SK-N-SH (cell line): ENCODE data around the gene LGR6. TPM values are rescaled to one million over a fixed set of nuclear protein-coding genes. Genes with fewer than 3 reads are reported as not detected.

Experiments used
- CTCF ChIA-PET: fragments of 300-600, 350-600 bp; formaldehyde crosslinking; extraction: SDS; loops from one replicate; lab custom pipeline; 2021; lab: Yijun Ruan, JAX
- POLR2A ChIA-PET: fragments of 350-600 bp; sonication (Branson Sonifier 250); formaldehyde crosslinking; extraction: SDS; loops from one replicate; lab custom pipeline; 2020; ENCODE audit warnings: antibody characterized with exemption, inconsistent platforms; lab: Yijun Ruan, JAX
- DNase-seq: peaks from one replicate; pipeline ENCODE4 v3.0.0; 2012
- H2AFZ ChIP-seq: fragments of 200-600 bp; sonication (generic); 2 replicates; pipeline ENCODE4 v1.8.1; 2016; ENCODE audit warnings: antibody characterized with exemption, mild to moderate bottlenecking, low read depth
- H3F3A ChIP-seq: fragments of 200-600 bp; sonication (generic); replicated peaks from 2 replicates; pipeline ENCODE3; 2016; ENCODE audit warnings: antibody characterized with exemption, mild to moderate bottlenecking; ENCODE audit not compliant: insufficient read depth
- H3K27ac ChIP-seq, 2 experiments: fragments of 200-500 bp in 1 of 2; fragments of 200-600 bp in 1 of 2; sonication (Bioruptor generic) in 1 of 2; sonication (generic), shearing (Covaris generic) in 1 of 2; 2 replicates each; pipeline versions ENCODE4 v1.5.1 to v1.6.1; 2014 to 2016; ENCODE audit warnings: low read depth in 2 of 2, inconsistent platforms in 1 of 2, low read length in 1 of 2, mild to moderate bottlenecking in 1 of 2, mixed read lengths in 1 of 2
- H3K27me3 ChIP-seq: fragments of 200-600 bp; sonication (generic), shearing (Covaris generic); 2 replicates; pipeline ENCODE4 v1.6.1; 2016; ENCODE audit warnings: mixed run types; ENCODE audit not compliant: insufficient read depth
- H3K36me3 ChIP-seq, 2 experiments: fragments of 200-500 bp in 1 of 2; fragments of 200-600 bp in 1 of 2; sonication (Bioruptor generic) in 1 of 2; sonication (generic) in 1 of 2; replicated peaks in 1 of 2; 2 replicates each; pipeline versions ENCODE3 to v1.5.1; 2014 to 2016; ENCODE audit warnings: low read length in 1 of 2, mild to moderate bottlenecking in 1 of 2; ENCODE audit not compliant: insufficient read depth in 2 of 2, control insufficient read depth in 1 of 2
- H3K4me1 ChIP-seq, 2 experiments: fragments of 200-500 bp in 1 of 2; fragments of 200-600 bp in 1 of 2; sonication (Bioruptor generic) in 1 of 2; sonication (generic), shearing (Covaris generic) in 1 of 2; 2 replicates each; pipeline versions ENCODE4 v1.5.1 to v1.6.1; 2014 to 2016; ENCODE audit warnings: low read depth in 1 of 2, low read length in 1 of 2, mixed run types in 1 of 2; ENCODE audit not compliant: insufficient read depth in 2 of 2, control insufficient read depth in 1 of 2
- H3K4me2 ChIP-seq: fragments of 200-600 bp; sonication (generic), shearing (Covaris generic); 2 replicates; pipeline ENCODE4 v1.6.1; 2017; ENCODE audit warnings: mixed run types
- H3K4me3 ChIP-seq, 2 experiments: fragments of 200-500 bp in 1 of 2; fragments of 200-600 bp in 1 of 2; sonication (Bioruptor generic) in 1 of 2; sonication (generic), shearing (Covaris generic) in 1 of 2; 2 replicates each; pipeline versions ENCODE4 v1.5.1 to v1.8.1; 2014 to 2016; ENCODE audit warnings: low read depth in 2 of 2, inconsistent platforms in 1 of 2, low read length in 1 of 2, mild to moderate bottlenecking in 1 of 2, mixed read lengths in 1 of 2, moderate library complexity in 1 of 2
- H3K79me2 ChIP-seq: fragments of 200-600 bp; sonication (generic); 2 replicates; pipeline ENCODE4 v1.8.1; 2017; ENCODE audit warnings: mild to moderate bottlenecking; ENCODE audit not compliant: insufficient read depth
- H3K9ac ChIP-seq: fragments of 200-600 bp; sonication (generic); 2 replicates; pipeline ENCODE4 v1.6.1; 2017; ENCODE audit warnings: mixed run types
- H3K9me2 ChIP-seq: fragments of 200-600 bp; sonication (generic); 2 replicates; pipeline ENCODE4 v1.6.1; 2017; ENCODE audit warnings: mixed run types
- H3K9me3 ChIP-seq: fragments of 200-600 bp; sonication (generic); 2 replicates; pipeline ENCODE4 v1.6.1; 2017; ENCODE audit warnings: mixed run types, mild to moderate bottlenecking, moderate library complexity
- H4K20me1 ChIP-seq: fragments of 200-600 bp; sonication (generic); 2 replicates; pipeline ENCODE4 v1.6.1; 2017; ENCODE audit warnings: mild to moderate bottlenecking, mixed run types; ENCODE audit not compliant: insufficient read depth
- ELF1 ChIP-seq: IDR thresholded peaks from 2 replicates; pipeline ENCODE4 v1.4.0; 2012
- EP300 ChIP-seq, 2 experiments: IDR thresholded peaks; 2 replicates each; pipeline versions ENCODE4 v1.4.0 to v1.6.1; 2012; ENCODE audit warnings: borderline replicate concordance in 1 of 2, low read depth in 1 of 2, low read length in 1 of 2
- FOSL2 ChIP-seq: IDR thresholded peaks from 2 replicates; pipeline ENCODE4 v1.4.0; 2012; ENCODE audit warnings: low read depth, mild to moderate bottlenecking, moderate library complexity, borderline replicate concordance
- FOXJ3 ChIP-seq: sonication (generic); formaldehyde crosslinking; IDR thresholded peaks from 2 replicates; pipeline ENCODE4 v1.5.1; 2020; ENCODE audit warnings: mild to moderate bottlenecking, missing genetic modification reagents
- FOXM1 ChIP-seq: IDR thresholded peaks from 2 replicates; pipeline ENCODE4 v1.4.0; 2012; ENCODE audit warnings: low read depth, mild to moderate bottlenecking
- GATA2 ChIP-seq: sonication (generic); formaldehyde crosslinking; IDR thresholded peaks from 2 replicates; pipeline ENCODE4 v1.5.0; 2020; ENCODE audit warnings: mild to moderate bottlenecking, missing genetic modification reagents
- IRF3 ChIP-seq: fragments of 150-350 bp; IDR thresholded peaks from 2 replicates; pipeline ENCODE4 v1.6.1; 2016; ENCODE audit warnings: mild to moderate bottlenecking, low read depth, low read length
- MAX ChIP-seq: IDR thresholded peaks from 2 replicates; pipeline ENCODE4 v1.4.0; 2012; ENCODE audit warnings: low read depth
- MEF2A ChIP-seq: IDR thresholded peaks from 2 replicates; pipeline ENCODE4 v1.4.0; 2012; ENCODE audit warnings: low read depth, borderline replicate concordance
- MXI1 ChIP-seq: IDR thresholded peaks from 2 replicates; pipeline ENCODE4 v1.6.1; 2012; ENCODE audit warnings: mild to moderate bottlenecking, low read depth, low read length, improper control_type of control experiment
- NFIC ChIP-seq: IDR thresholded peaks from 2 replicates; pipeline ENCODE4 v1.4.0; 2012; ENCODE audit warnings: borderline replicate concordance
- NRF1 ChIP-seq: IDR thresholded peaks from 2 replicates; pipeline ENCODE4 v1.6.1; 2012; ENCODE audit warnings: low read depth, mild to moderate bottlenecking, low read length
- RAD21 ChIP-seq: IDR thresholded peaks from 2 replicates; pipeline ENCODE4 v1.6.1; 2012; ENCODE audit warnings: mild to moderate bottlenecking, low read length
- RCOR1 ChIP-seq: fragments of 150-350 bp; IDR thresholded peaks from 2 replicates; pipeline ENCODE4 v1.6.1; 2017; ENCODE audit warnings: antibody characterized with exemption, low read length
- RFX5 ChIP-seq: IDR thresholded peaks from 2 replicates; pipeline ENCODE4 v1.6.1; 2012; ENCODE audit warnings: mild to moderate bottlenecking, improper control_type of control experiment, low read length
- SIN3A ChIP-seq: IDR thresholded peaks from 2 replicates; pipeline ENCODE4 v1.6.1; 2012; ENCODE audit warnings: low read depth, mild to moderate bottlenecking, low read length, moderate library complexity, borderline replicate concordance
- SMC3 ChIP-seq: IDR thresholded peaks from 2 replicates; pipeline ENCODE4 v1.6.1; 2012; ENCODE audit warnings: low read depth, low read length, improper control_type of control experiment
- TCF12 ChIP-seq: IDR thresholded peaks from 2 replicates; pipeline ENCODE4 v1.4.0; 2012
- USF1 ChIP-seq: IDR thresholded peaks from 2 replicates; pipeline ENCODE4 v1.4.0; 2012; ENCODE audit warnings: low read depth, borderline replicate concordance
- WGBS: methylation state at CpG from one replicate; pipeline ENCODE4 v1.1.6; 2017; ENCODE audit warnings: low lambda C conversion rate; 5-methylcytosine and 5-hydroxymethylcytosine counted together
- polyA plus RNA-seq, 3 experiments: library from polyadenylated mRNA; depleted of rRNA; stranded (reverse); fragments of >200 nt; gene quantifications; 2 replicates each; pipeline ENCODE4 v1.2.3, GENCODE V29; 2012
- TF ChIP-seq, protein P1 (sequence below): fragments of 200-600 bp; sonication (generic); IDR thresholded peaks from 2 replicates; pipeline ENCODE4 v1.6.1; 2017; ENCODE audit warnings: antibody characterized with exemption, mild to moderate bottlenecking, moderate library complexity
- TF ChIP-seq, protein P2 (sequence below): IDR thresholded peaks from 2 replicates; pipeline ENCODE4 v1.6.1; 2012; ENCODE audit warnings: mild to moderate bottlenecking, low read depth, low read length, moderate library complexity

Gene LGR6
- polyA plus RNA-seq, 1 of the 3 experiments (the other 2 are of a cell fraction): 0.03 TPM

GRCh38 chr1:202171292-202172014 lies 22.1 kb upstream of the LGR6 start:
- TF ChIP-seq GATA2 (no peak), MAX (no peak)
- TF ChIP-seq, protein P1, sequence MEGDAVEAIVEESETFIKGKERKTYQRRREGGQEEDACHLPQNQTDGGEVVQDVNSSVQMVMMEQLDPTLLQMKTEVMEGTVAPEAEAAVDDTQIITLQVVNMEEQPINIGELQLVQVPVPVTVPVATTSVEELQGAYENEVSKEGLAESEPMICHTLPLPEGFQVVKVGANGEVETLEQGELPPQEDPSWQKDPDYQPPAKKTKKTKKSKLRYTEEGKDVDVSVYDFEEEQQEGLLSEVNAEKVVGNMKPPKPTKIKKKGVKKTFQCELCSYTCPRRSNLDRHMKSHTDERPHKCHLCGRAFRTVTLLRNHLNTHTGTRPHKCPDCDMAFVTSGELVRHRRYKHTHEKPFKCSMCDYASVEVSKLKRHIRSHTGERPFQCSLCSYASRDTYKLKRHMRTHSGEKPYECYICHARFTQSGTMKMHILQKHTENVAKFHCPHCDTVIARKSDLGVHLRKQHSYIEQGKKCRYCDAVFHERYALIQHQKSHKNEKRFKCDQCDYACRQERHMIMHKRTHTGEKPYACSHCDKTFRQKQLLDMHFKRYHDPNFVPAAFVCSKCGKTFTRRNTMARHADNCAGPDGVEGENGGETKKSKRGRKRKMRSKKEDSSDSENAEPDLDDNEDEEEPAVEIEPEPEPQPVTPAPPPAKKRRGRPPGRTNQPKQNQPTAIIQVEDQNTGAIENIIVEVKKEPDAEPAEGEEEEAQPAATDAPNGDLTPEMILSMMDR: no peak
- CTCF ChIA-PET: interaction anchor here (3.8 kb wide), 1 partner anchor 14 kb away, joined by 16 read pairs; no protein-coding TSS in a partner anchor
- Histone ChIP-seq H3K27me3 (no peaks in the 10 kb centered on the region), H3K4me2 (no peak overlapping the region), H3K9me3 (no peaks in the 10 kb centered on the region), H3K4me1 (peaks cover 0 to 36% of the 10 kb centered on the region in 2 experiments; a peak in 1 of 4 replicates), H4K20me1 (no peaks in the 10 kb centered on the region), H3K36me3 (no peaks in the 10 kb centered on the region), H3K9ac (no peak overlapping the region), H3K4me3 (no peak overlapping the region), H3K27ac (no peak overlapping the region; a peak in 1 of 4 replicates), H2AFZ (no peak overlapping the region), H3K79me2 (no peaks in the 10 kb centered on the region), H3F3A (no peaks in the 10 kb centered on the region), H3K9me2 (no peaks in the 10 kb centered on the region)
- DNase-seq: no peak
- 95% methylated on average over 6 of the region's 11 CpGs for WGBS
- POLR2A ChIA-PET: no interaction called here

DNA sequence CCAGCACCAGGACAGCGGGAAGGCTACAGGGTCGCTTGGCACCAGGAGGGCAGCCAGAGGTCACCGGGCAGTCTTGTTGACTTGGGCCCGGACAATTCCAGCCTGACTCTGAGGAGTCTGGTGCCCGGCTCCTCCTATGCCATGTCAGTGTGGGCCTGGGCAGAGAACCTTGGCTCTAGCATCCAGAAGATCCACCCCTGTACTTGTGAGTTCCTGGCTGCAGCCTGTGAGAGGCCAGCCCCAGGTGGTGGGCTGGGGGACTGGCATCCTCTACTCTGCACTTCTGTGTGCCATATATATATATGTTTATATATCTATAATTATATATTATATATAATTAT lies 21.6 kb upstream of the LGR6 start:
- Histone ChIP-seq H4K20me1 (no peaks in the 10 kb centered on the region), H3K4me2 (no peak overlapping the region), H3K27ac (no peak overlapping the region; a peak in 1 of 4 replicates), H2AFZ (no peak overlapping the region), H3K9ac (no peak overlapping the region), H3F3A (no peaks in the 10 kb centered on the region), H3K9me3 (no peaks in the 10 kb centered on the region), H3K36me3 (no peaks in the 10 kb centered on the region), H3K27me3 (no peaks in the 10 kb centered on the region), H3K4me1 (peaks cover 0 to 36% of the 10 kb centered on the region in 2 experiments; a peak in 1 of 4 replicates), H3K4me3 (no peak overlapping the region), H3K9me2 (no peaks in the 10 kb centered on the region), H3K79me2 (no peaks in the 10 kb centered on the region)
- no CpG with 5 or more reads among the region's 5 CpGs for whole genome bisulfite sequencing
- ChIA-PET POLR2A (no interaction called here), CTCF (interaction anchor here (3.8 kb wide), 1 partner anchor 14 kb away, joined by 16 read pairs; no protein-coding TSS in a partner anchor)
- no peak for DNase-seq
- TF ChIP-seq, protein P2, sequence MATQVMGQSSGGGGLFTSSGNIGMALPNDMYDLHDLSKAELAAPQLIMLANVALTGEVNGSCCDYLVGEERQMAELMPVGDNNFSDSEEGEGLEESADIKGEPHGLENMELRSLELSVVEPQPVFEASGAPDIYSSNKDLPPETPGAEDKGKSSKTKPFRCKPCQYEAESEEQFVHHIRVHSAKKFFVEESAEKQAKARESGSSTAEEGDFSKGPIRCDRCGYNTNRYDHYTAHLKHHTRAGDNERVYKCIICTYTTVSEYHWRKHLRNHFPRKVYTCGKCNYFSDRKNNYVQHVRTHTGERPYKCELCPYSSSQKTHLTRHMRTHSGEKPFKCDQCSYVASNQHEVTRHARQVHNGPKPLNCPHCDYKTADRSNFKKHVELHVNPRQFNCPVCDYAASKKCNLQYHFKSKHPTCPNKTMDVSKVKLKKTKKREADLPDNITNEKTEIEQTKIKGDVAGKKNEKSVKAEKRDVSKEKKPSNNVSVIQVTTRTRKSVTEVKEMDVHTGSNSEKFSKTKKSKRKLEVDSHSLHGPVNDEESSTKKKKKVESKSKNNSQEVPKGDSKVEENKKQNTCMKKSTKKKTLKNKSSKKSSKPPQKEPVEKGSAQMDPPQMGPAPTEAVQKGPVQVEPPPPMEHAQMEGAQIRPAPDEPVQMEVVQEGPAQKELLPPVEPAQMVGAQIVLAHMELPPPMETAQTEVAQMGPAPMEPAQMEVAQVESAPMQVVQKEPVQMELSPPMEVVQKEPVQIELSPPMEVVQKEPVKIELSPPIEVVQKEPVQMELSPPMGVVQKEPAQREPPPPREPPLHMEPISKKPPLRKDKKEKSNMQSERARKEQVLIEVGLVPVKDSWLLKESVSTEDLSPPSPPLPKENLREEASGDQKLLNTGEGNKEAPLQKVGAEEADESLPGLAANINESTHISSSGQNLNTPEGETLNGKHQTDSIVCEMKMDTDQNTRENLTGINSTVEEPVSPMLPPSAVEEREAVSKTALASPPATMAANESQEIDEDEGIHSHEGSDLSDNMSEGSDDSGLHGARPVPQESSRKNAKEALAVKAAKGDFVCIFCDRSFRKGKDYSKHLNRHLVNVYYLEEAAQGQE: no peak
- no peak for TF ChIP-seq FOSL2
- TF ChIP-seq FOXJ3 (CRISPR knock-in tag): no peak
- no peak for TF ChIP-seq IRF3
- TF ChIP-seq RCOR1: no peak
- no peak for TF ChIP-seq MEF2A
- no peak for TF ChIP-seq TCF12
- no peak for TF ChIP-seq NRF1
- no peak for TF ChIP-seq MXI1
- TF ChIP-seq SIN3A: no peak
- no peak for TF ChIP-seq SMC3
- no peak for TF ChIP-seq RFX5
- no peak for TF ChIP-seq ELF1
- TF ChIP-seq RAD21: no peak
- no peak for TF ChIP-seq USF1
- TF ChIP-seq FOXM1: no peak
- TF ChIP-seq EP300 (IDR thresholded peaks at IDR 0.05; ENCODE audit: borderline replicate concordance in 1 of 2, low read depth in 1 of 2, low read length in 1 of 2): no peak
- no peak for TF ChIP-seq NFIC
